ENCODE results near the gene GBGT1. TPM values are rescaled to one million over a fixed set of nuclear protein-coding genes. Genes with fewer than 3 reads are reported as not detected.

The GBGT1 gene
- total and polyA plus RNA-seq, 2 donors (not counting 3 experiments of a cell fraction or from before 2014, with no cell fraction given) = 35.6 to 56.3 TPM

DNA sequence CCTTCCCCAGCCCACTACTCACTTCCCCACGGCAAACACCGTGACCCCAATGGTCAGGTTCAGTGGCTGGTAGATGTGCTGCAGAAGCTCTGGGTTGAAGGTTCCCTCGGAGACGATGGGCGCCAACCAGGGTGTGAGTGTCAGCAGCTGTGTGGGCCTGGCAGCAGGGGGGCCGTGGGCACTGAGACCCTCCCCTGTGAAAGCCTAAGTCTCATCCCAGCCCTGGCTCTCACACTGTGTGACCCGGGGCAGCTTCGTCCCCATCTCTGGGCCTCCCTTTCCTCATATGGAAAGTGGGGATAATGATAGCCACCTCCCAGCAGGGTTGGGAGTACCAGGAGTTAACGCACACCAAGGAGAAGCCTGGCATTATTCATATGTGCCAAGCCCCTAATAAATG, 8.6 kb downstream of the GBGT1 start:
- Histone ChIP-seq H2AFZ (ENCODE audit: low read depth, low read length) (no peak overlapping the region), H3K9ac (replicated peaks; ENCODE audit: extremely low read depth, insufficient read depth, low read length) (no peak overlapping the region), H4K20me1 (replicated peaks; ENCODE audit: control insufficient read depth, extremely low read depth, insufficient read depth, low read length) (no peaks in the 10 kb centered on the region), H3K27me3 (ENCODE audit: control insufficient read depth in 2 of 2, insufficient read depth in 2 of 2, low read length in 2 of 2) (no peaks in the 10 kb centered on the region), H3K9me3 (replicated peaks; ENCODE audit: control insufficient read depth, insufficient read depth, low read length) (no peaks in the 10 kb centered on the region), H3K4me1 (ENCODE audit: control insufficient read depth, extremely low read depth, insufficient read depth, low read length) (no peaks in the 10 kb centered on the region), H3K4me2 (ENCODE audit: insufficient read depth, low read length) (no peak overlapping the region), H3K36me3 (ENCODE audit: control insufficient read depth in 2 of 2, extremely low read depth in 1 of 2, insufficient read depth in 2 of 2, low read length in 2 of 2) (peaks cover 2 to 11% of the 10 kb centered on the region in 2 experiments), H3K4me3 (replicated peaks in 1 of 3; ENCODE audit: insufficient read depth in 1 of 3, low read depth in 1 of 3, low read length in 3 of 3) (no peak overlapping the region), H3K27ac (ENCODE audit: insufficient read depth, low read depth, low read length) (no peak overlapping the region), H3K9me1 (replicated peaks; ENCODE audit: control insufficient read depth, extremely low read depth, insufficient read depth, low read length) (no peaks in the 10 kb centered on the region), H3K79me2 (ENCODE audit: control insufficient read depth, insufficient read depth, low read length) (no peaks in the 10 kb centered on the region)
- dilution Hi-C loops (cut with MboI; ENCODE audit: extremely low pct_ligation_motif_present, low sequenced_read_pairs) = no loop called here
- ChIA-PET POLR2A (no interaction called here), CTCF (interaction anchor here (1.0 to 1.6 kb wide), 2 partner anchors 9 to 11 kb away, joined by 3 to 4 read pairs; no protein-coding TSS in a partner anchor)
- DNase-seq (ENCODE audit: low read depth, low spot score) = no peak
- no peak for TF ChIP-seq GATA2 (IDR thresholded peaks at IDR 0.05; ENCODE audit: insufficient read depth, insufficient read length, low read depth, low read length)
- no peak for TF ChIP-seq MYC (IDR thresholded peaks at IDR 0.05; ENCODE audit: low read depth, low read length)
- TF ChIP-seq POLR2A (IDR thresholded peaks at IDR 0.05; ENCODE audit: low read depth, low read length) = no peak
- TF ChIP-seq FOS (IDR thresholded peaks at IDR 0.05; ENCODE audit: borderline replicate concordance, insufficient read depth, low read length) = no peak
- TF ChIP-seq, protein P1, sequence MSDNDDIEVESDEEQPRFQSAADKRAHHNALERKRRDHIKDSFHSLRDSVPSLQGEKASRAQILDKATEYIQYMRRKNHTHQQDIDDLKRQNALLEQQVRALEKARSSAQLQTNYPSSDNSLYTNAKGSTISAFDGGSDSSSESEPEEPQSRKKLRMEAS (IDR thresholded peaks at IDR 0.05; ENCODE audit: insufficient read depth, insufficient read length) = no peak
- TF ChIP-seq JUN (IDR thresholded peaks at IDR 0.05; ENCODE audit: borderline replicate concordance, insufficient read depth, insufficient read length, low read depth) = no peak
- TF ChIP-seq EZH2 (IDR thresholded peaks at IDR 0.05; ENCODE audit: borderline replicate concordance, low read depth, low read length, severe bottlenecking) = no peak
- TF ChIP-seq, protein P2, sequence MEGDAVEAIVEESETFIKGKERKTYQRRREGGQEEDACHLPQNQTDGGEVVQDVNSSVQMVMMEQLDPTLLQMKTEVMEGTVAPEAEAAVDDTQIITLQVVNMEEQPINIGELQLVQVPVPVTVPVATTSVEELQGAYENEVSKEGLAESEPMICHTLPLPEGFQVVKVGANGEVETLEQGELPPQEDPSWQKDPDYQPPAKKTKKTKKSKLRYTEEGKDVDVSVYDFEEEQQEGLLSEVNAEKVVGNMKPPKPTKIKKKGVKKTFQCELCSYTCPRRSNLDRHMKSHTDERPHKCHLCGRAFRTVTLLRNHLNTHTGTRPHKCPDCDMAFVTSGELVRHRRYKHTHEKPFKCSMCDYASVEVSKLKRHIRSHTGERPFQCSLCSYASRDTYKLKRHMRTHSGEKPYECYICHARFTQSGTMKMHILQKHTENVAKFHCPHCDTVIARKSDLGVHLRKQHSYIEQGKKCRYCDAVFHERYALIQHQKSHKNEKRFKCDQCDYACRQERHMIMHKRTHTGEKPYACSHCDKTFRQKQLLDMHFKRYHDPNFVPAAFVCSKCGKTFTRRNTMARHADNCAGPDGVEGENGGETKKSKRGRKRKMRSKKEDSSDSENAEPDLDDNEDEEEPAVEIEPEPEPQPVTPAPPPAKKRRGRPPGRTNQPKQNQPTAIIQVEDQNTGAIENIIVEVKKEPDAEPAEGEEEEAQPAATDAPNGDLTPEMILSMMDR (IDR thresholded peaks at IDR 0.05; ENCODE audit: extremely low read depth in 1 of 2, insufficient read depth in 1 of 2, low read depth in 1 of 2, low read length in 2 of 2) = no peak
- TF ChIP-seq POLR2AphosphoS5 (IDR thresholded peaks at IDR 0.05; ENCODE audit: insufficient read depth, low read depth, low read length) = no peak
- BruUV-seq (replicated peaks) = no TSS peak
- intact Hi-C loops (cut with micrococcal nuclease) = no loop called here
- no peak for FAIRE-seq

Data from endothelial cell of umbilical vein (primary cell).